Calu3 (cell line): ENCODE results near the gene PTCH2. TPM values are rescaled to one million over a fixed set of nuclear protein-coding genes. Genes with fewer than 3 reads are reported as not detected.

Source experiments
- BruUV-seq: library from RNA; stranded (reverse); fragments of 400-500 nt; replicated peaks from 2 replicates; lab custom pipeline; 2021; lab: Mats Ljungman, UMichigan
- CTCF ChIA-PET: fragments of 300-600 bp; sonication (Branson Sonifier 250); formaldehyde crosslinking; loops from one replicate; lab custom pipeline; 2022; ENCODE audit warnings: antibody characterized with exemption; lab: Charles Lee
- DNase-seq: peaks from one replicate; pipeline ENCODE4 v3.0.0; 2022
- H3K27ac Mint-ChIP-seq: one replicate; pipeline ENCODE4 v1.8.0; 2022; ENCODE audit warnings: mixed read lengths; ENCODE audit not compliant: unreplicated experiment
- H3K27me3 Mint-ChIP-seq: one replicate; pipeline ENCODE4 v1.8.0; 2022; ENCODE audit warnings: mixed read lengths; ENCODE audit not compliant: unreplicated experiment
- H3K36me3 Mint-ChIP-seq: one replicate; pipeline ENCODE4 v1.8.0; 2022; ENCODE audit warnings: mild to moderate bottlenecking, moderate library complexity, mixed read lengths; ENCODE audit not compliant: insufficient read depth, unreplicated experiment
- H3K4me1 Mint-ChIP-seq: one replicate; pipeline ENCODE4 v1.8.0; 2022; ENCODE audit warnings: mild to moderate bottlenecking, low read depth, mixed read lengths; ENCODE audit not compliant: unreplicated experiment
- H3K4me3 Mint-ChIP-seq: one replicate; pipeline ENCODE4 v1.8.0; 2022; ENCODE audit warnings: mild to moderate bottlenecking, low read depth, moderate library complexity, mixed read lengths; ENCODE audit not compliant: unreplicated experiment
- H3K9me3 Mint-ChIP-seq: one replicate; pipeline ENCODE4 v1.8.0; 2022; ENCODE audit warnings: low read depth, mixed read lengths; ENCODE audit not compliant: unreplicated experiment
- intact Hi-C: fragments of 100-400 bp; cut with micrococcal nuclease; formaldehyde crosslinking; loops from one replicate; pipeline ENCODE4 v1.10.0; 2022; ENCODE audit not compliant: unreplicated experiment
- total RNA-seq: library from RNA; stranded (reverse); gene quantifications from 2 replicates; pipeline ENCODE4 v1.2.3, GENCODE V29; 2022
- TF ChIP-seq, protein P1 (sequence below): fragments of 200-600 bp; IDR thresholded peaks from one replicate; pipeline ENCODE4 v1.8.0; 2022; ENCODE audit warnings: antibody characterized with exemption; ENCODE audit not compliant: unreplicated experiment

Gene PTCH2
- total RNA-seq, 1 experiment from 2014 or later = 0.78 TPM

DNA sequence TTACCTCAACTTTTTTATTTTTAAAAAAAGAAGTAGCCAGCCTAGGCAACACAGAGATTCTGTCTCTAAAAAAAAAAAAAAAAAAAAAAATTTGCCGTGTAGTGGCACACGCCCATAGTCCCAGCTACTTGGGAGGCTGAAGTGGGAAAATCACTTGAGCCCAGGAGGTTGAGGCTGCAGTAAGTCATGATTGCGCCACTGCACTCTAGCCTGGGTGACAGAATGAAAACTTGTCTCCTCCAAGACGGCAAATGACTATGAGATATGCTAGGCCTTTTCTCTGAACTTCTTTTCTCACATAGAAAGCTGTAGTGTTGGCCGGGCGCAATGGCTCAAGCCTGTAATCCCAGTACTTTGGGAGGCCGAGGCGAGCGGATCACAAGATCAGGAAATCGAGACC, 24.7 kb upstream of the PTCH2 start:
- CTCF ChIA-PET = interaction anchor here (0.6 kb wide), 1 partner anchor 155 kb away, joined by 6 read pairs; no protein-coding TSS in a partner anchor

DNA sequence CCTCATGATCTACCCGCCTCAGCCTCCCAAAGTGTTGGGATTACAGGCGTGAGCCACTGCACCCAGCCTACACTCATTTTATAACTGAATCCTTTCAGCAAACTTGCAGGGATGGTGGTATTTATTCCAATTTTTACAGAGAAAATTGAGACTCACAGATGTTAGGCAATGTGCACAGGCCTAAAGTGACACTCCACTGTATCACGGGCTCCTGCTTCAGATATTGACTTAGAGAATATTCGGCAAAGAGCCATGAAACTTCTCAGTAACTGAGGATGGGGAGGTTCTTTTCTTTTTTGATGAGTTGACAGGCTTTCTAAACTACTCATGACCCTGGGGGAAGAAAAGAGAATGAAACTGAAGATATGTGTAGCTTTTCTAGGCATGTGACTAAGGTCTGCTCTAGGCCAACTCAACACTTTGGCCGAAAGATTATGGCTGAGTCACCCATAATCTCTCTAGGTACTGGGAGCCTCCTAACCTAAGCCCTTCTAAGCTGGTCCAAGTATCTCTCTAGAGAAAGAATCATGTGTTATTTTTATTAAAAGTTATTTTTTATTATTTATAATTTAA, 19.9 kb upstream of the PTCH2 start:
- no peaks in the 10 kb centered on the region for H3K36me3 Mint-ChIP-seq
- H3K4me3 Mint-ChIP-seq = no peak overlapping the region
- CTCF ChIA-PET = no interaction called here
- TF ChIP-seq, protein P1, sequence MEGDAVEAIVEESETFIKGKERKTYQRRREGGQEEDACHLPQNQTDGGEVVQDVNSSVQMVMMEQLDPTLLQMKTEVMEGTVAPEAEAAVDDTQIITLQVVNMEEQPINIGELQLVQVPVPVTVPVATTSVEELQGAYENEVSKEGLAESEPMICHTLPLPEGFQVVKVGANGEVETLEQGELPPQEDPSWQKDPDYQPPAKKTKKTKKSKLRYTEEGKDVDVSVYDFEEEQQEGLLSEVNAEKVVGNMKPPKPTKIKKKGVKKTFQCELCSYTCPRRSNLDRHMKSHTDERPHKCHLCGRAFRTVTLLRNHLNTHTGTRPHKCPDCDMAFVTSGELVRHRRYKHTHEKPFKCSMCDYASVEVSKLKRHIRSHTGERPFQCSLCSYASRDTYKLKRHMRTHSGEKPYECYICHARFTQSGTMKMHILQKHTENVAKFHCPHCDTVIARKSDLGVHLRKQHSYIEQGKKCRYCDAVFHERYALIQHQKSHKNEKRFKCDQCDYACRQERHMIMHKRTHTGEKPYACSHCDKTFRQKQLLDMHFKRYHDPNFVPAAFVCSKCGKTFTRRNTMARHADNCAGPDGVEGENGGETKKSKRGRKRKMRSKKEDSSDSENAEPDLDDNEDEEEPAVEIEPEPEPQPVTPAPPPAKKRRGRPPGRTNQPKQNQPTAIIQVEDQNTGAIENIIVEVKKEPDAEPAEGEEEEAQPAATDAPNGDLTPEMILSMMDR = no peak
- H3K9me3 Mint-ChIP-seq = no peaks in the 10 kb centered on the region
- H3K27me3 Mint-ChIP-seq = no peaks in the 10 kb centered on the region
- no TSS peak for BruUV-seq
- no peak overlapping the region for H3K27ac Mint-ChIP-seq
- DNase-seq = no peak
- no peaks in the 10 kb centered on the region for H3K4me1 Mint-ChIP-seq
- intact Hi-C loops = no loop called here

More for the DNA sequence above, 24.7 kb upstream of the PTCH2 start:
- Mint-ChIP-seq H3K27ac (no peak overlapping the region), H3K4me1 (no peaks in the 10 kb centered on the region), H3K27me3 (no peaks in the 10 kb centered on the region), H3K9me3 (no peaks in the 10 kb centered on the region), H3K36me3 (no peaks in the 10 kb centered on the region), H3K4me3 (no peak overlapping the region)
- TF ChIP-seq, protein P1 = no peak
- DNase-seq = no peak
- intact Hi-C loops = no loop called here
- no TSS peak for BruUV-seq

GRCh38 chr1:44860891-44861425, 17.9 kb upstream of the PTCH2 start:
- Mint-ChIP-seq H3K9me3 (no peaks in the 10 kb centered on the region), H3K27me3 (no peaks in the 10 kb centered on the region), H3K4me3 (no peak overlapping the region), H3K36me3 (no peaks in the 10 kb centered on the region), H3K27ac (no peak overlapping the region), H3K4me1 (no peaks in the 10 kb centered on the region)
- no TSS peak for BruUV-seq
- no peak for DNase-seq
- intact Hi-C loops = no loop called here
- CTCF ChIA-PET = no interaction called here
- TF ChIP-seq, protein P1 = no peak

- TF ChIP-seq, protein P1 = no peak
- intact Hi-C loops = no loop called here
- CTCF ChIA-PET = no interaction called here
- no peak for DNase-seq
- H3K27me3 Mint-ChIP-seq = no peaks in the 10 kb centered on the region
- H3K27ac Mint-ChIP-seq = no peak overlapping the region
- H3K4me3 Mint-ChIP-seq = no peak overlapping the region
- H3K4me1 Mint-ChIP-seq = no peaks in the 10 kb centered on the region
- no TSS peak for BruUV-seq
- H3K9me3 Mint-ChIP-seq = no peaks in the 10 kb centered on the region
- no peaks in the 10 kb centered on the region for H3K36me3 Mint-ChIP-seq
These were observed 17.3 kb upstream of the PTCH2 start for GRCh38 chr1:44860331-44860730.
